CD4-positive, alpha-beta memory T cell (primary cell): ENCODE results near the gene TSPAN11. TPM values are rescaled to one million over a fixed set of nuclear protein-coding genes. Genes with fewer than 3 reads are reported as not detected.

ENCODE experiments used
- CTCF ChIA-PET: fragments of 350-600 bp; sonication (Branson Sonifier 250); formaldehyde crosslinking; loops from one replicate; lab custom pipeline; 2021; ENCODE audit warnings: inconsistent platforms; ENCODE audit not compliant: partially characterized antibody; lab: Charles Lee
- POLR2A ChIA-PET: fragments of 350-600 bp; sonication (Branson Sonifier 250); formaldehyde crosslinking; loops from one replicate; lab custom pipeline; 2021; ENCODE audit not compliant: partially characterized antibody; lab: Charles Lee
- DNase-seq, 5 donors: peaks; one replicate each; pipeline versions ENCODE4 v3.0.0 to v3.0.0-alpha.2; 2020 to 2022; ENCODE audit warnings: mixed read lengths in 1 of 5
- H3K27ac ChIP-seq: one replicate; pipeline ENCODE4 v1.7.0; 2013; ENCODE audit warnings: low read depth, low read length
- H3K27me3 ChIP-seq: 2 replicates; pipeline ENCODE4 v1.7.0; 2013; ENCODE audit warnings: mild to moderate bottlenecking, low read length, moderate library complexity; ENCODE audit not compliant: insufficient read depth
- H3K36me3 ChIP-seq: 2 replicates; pipeline ENCODE4 v1.7.0; 2013; ENCODE audit warnings: mild to moderate bottlenecking, low read length, moderate library complexity; ENCODE audit not compliant: insufficient read depth
- H3K4me1 ChIP-seq: 2 replicates; pipeline ENCODE4 v1.7.0; 2013; ENCODE audit warnings: mild to moderate bottlenecking, low read length, moderate library complexity; ENCODE audit not compliant: insufficient read depth
- H3K4me3 ChIP-seq, 2 donors: one replicate each; pipeline ENCODE4 v1.7.0; 2013; ENCODE audit warnings: low read length in 2 of 2, mild to moderate bottlenecking in 1 of 2
- H3K9me3 ChIP-seq, 2 donors: one replicate each; pipeline ENCODE4 v1.7.0; 2013; ENCODE audit warnings: low read length in 2 of 2, control low read depth in 1 of 2; ENCODE audit not compliant: control insufficient read depth in 1 of 2
- H3K27ac Mint-ChIP-seq, 7 donors: one replicate each; pipeline ENCODE4 v1.8.0; 2020 to 2021; ENCODE audit warnings: mixed read lengths in 7 of 7, mild to moderate bottlenecking in 6 of 7, inconsistent platforms in 3 of 7, moderate library complexity in 3 of 7
- H3K27me3 Mint-ChIP-seq, 2 donors: one replicate each; pipeline ENCODE4 v1.8.0; 2020 to 2021; ENCODE audit warnings: mixed read lengths in 2 of 2
- H3K36me3 Mint-ChIP-seq, 2 donors: one replicate each; pipeline ENCODE4 v1.8.0; 2020 to 2021; ENCODE audit warnings: mixed read lengths in 2 of 2, inconsistent platforms in 1 of 2, mild to moderate bottlenecking in 1 of 2
- H3K4me1 Mint-ChIP-seq, 4 donors: one replicate each; pipeline ENCODE4 v1.8.0; 2020 to 2021; ENCODE audit warnings: mixed read lengths in 4 of 4, mild to moderate bottlenecking in 1 of 4
- H3K4me3 Mint-ChIP-seq, 8 donors: one replicate each; pipeline ENCODE4 v1.8.0; 2020 to 2021; ENCODE audit warnings: mixed read lengths in 8 of 8, mild to moderate bottlenecking in 7 of 8, moderate library complexity in 6 of 8, inconsistent platforms in 3 of 8
- H3K9me3 Mint-ChIP-seq, 8 donors: one replicate each; pipeline ENCODE4 v1.8.0; 2020 to 2021; ENCODE audit warnings: mixed read lengths in 8 of 8, mild to moderate bottlenecking in 5 of 8, inconsistent platforms in 3 of 8, moderate library complexity in 1 of 8
- intact Hi-C: fragments of 100-400 bp; cut with micrococcal nuclease; formaldehyde crosslinking; loops from one replicate; pipeline ENCODE4 v1.15.1; 2023
- polyA plus RNA-seq, 2 donors: library from polyadenylated mRNA; unstranded; fragments of 300-500 nt; fragmentation: Illumina TruSeq; gene quantifications; one replicate each; pipeline ENCODE4 v1.2.3, GENCODE V29; 2021
- total RNA-seq, 2 experiments: library from RNA; stranded (reverse); gene quantifications; one replicate each; pipeline ENCODE4 v1.2.3, GENCODE V29; 2021

Gene TSPAN11
- total and polyA plus RNA-seq, 4 experiments from 2014 or later, result not detected

DNA sequence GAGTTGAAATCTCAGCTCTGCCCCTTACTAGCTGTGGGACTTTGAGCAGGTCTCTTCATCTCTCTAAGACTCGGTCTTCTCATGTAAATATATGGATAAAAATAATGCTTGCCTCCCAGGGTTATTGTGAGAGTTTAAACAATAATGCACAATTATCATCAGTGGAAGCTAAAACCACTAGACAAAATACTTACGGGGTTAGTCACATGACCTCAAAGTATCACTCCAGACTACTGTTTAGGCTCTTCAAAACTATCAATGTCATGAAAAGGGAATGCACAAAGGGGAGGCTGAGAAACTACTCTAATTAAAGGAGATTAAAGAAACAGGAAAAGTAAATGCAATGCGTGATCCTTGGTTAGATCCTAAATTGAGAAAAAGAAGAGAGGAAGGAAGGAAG lies 24.5 kb upstream of the TSPAN11 start:
- Mint-ChIP-seq H3K27ac (no peak overlapping the region), H3K4me1 (no peaks in the 10 kb centered on the region), H3K4me3 (no peak overlapping the region), H3K27me3 (peaks cover 17% of the 10 kb centered on the region in 2 donors), H3K9me3 (peaks cover 0 to 1% (median 0%) of the 10 kb centered on the region in 8 donors), H3K36me3 (no peaks in the 10 kb centered on the region)
- Histone ChIP-seq H3K36me3 (no peaks in the 10 kb centered on the region), H3K27ac (no peak overlapping the region), H3K27me3 (no peaks in the 10 kb centered on the region), H3K4me1 (no peaks in the 10 kb centered on the region), H3K9me3 (no peaks in the 10 kb centered on the region), H3K4me3 (no peak overlapping the region)
- ChIA-PET POLR2A (no interaction called here), CTCF (no interaction called here)
- intact Hi-C loops, result no loop called here
- DNase-seq, result no peak

DNA sequence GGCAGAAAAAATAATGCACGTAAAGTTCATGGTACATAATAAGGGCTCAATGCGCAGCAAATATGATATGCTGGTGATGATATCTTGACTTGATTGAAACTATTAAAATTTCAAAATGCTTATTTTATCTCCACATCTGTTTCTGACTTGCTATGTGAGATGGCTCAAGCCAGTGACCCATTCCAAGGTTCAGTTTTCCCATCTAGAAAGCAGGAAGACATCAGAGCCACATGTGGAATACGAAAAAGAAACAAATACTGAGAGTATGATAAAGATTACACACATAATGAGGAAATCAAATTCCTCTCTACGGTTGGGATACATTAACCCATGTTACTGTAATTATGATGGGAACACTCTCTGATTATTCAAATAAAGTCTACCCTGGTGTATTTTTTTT lies 24.0 kb upstream of the TSPAN11 start:
- POLR2A ChIA-PET, result no interaction called here
- DNase-seq, result no peak
- CTCF ChIA-PET, result no interaction called here

DNA sequence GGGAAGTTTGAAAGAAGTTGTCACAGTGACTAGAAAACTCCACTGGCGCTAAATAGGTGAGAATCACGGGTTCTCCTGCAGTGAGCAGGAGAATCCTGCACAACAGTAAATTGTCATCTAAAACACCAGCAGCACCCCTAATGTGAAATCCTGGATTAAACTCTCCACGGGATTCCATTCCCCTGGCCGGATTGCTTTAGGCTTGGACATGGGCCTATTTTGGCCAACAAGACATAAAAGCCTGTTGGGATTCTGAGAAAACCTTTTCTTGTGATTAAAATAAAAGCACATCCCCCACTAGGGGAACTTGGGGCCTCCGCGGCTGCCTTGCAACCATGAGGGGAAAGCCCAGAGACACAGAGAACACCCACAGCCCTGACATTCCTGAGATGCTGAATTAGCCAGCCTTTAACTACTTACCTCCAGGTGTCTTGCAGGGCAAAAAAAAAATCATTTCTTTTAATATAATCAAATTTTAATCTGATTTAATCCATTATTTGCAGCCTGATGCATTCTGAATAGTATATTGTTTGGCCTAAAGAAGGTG lies 21.0 kb upstream of the TSPAN11 start:
- H3K27me3 ChIP-seq, result peaks cover 3% of the 10 kb centered on the region
- Mint-ChIP-seq H3K27ac (no peak overlapping the region), H3K4me3 (no peak overlapping the region), H3K36me3 (no peaks in the 10 kb centered on the region), H3K27me3 (peaks cover 0 to 2% of the 10 kb centered on the region in 2 donors), H3K4me1 (no peaks in the 10 kb centered on the region), H3K9me3 (no peaks in the 10 kb centered on the region)
- DNase-seq, result no peak
- H3K4me1 ChIP-seq, result no peaks in the 10 kb centered on the region
- H3K9me3 ChIP-seq, result no peaks in the 10 kb centered on the region
- H3K27ac ChIP-seq, result no peak overlapping the region
- H3K36me3 ChIP-seq, result no peaks in the 10 kb centered on the region
- H3K4me3 ChIP-seq, result no peak overlapping the region
- POLR2A ChIA-PET, result no interaction called here
- CTCF ChIA-PET, result no interaction called here
- intact Hi-C loops, result no loop called here

More for the DNA sequence above, 24.0 kb upstream of the TSPAN11 start:
- Histone ChIP-seq H3K36me3 (no peaks in the 10 kb centered on the region), H3K4me1 (no peaks in the 10 kb centered on the region), H3K27me3 (no peaks in the 10 kb centered on the region), H3K4me3 (no peak overlapping the region), H3K9me3 (no peaks in the 10 kb centered on the region), H3K27ac (no peak overlapping the region)
- Mint-ChIP-seq H3K4me3 (no peak overlapping the region), H3K36me3 (no peaks in the 10 kb centered on the region), H3K27me3 (peaks cover 13% of the 10 kb centered on the region in 2 donors), H3K9me3 (peaks cover 0 to 1% (median 0%) of the 10 kb centered on the region in 8 donors), H3K4me1 (no peaks in the 10 kb centered on the region), H3K27ac (no peak overlapping the region)
- intact Hi-C loops, result no loop called here

DNA sequence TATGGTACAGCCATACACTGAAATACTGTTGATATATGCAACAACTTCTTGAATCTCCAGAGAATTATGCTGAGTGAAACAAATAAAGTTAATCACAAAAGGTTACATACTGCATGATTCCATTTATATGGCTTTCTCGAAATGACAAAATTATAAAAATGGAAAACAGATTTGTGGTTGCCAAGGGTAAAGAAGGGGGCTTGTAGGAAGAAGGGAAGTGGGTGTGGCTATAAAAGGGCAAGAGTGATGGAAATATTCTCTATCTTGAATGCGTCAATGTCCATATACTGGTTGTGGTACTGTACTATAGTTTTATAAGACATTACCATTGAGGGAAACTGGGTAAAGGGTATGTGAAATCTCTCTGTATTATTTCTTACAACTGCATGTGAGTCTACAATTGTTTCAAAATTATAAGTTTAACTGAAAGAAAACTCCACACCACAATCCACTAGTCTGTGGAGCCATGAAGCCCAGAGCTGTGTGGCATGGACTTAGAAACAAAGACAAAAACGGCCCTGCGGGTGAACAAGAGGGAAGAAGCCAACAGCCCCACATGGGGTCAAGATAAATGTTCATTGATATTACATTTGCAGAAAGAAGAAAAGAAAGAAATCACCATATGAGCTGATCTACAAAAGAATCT lies 18.3 kb upstream of the TSPAN11 start:
- Histone ChIP-seq H3K4me3 (no peak overlapping the region), H3K4me1 (no peaks in the 10 kb centered on the region), H3K27ac (no peak overlapping the region), H3K36me3 (no peaks in the 10 kb centered on the region), H3K27me3 (peaks cover 3% of the 10 kb centered on the region), H3K9me3 (no peaks in the 10 kb centered on the region)
- DNase-seq, result no peak
- intact Hi-C loops, result no loop called here
- no peaks in the 10 kb centered on the region for H3K36me3 Mint-ChIP-seq
- no peaks in the 10 kb centered on the region for H3K9me3 Mint-ChIP-seq
- no peak overlapping the region for H3K4me3 Mint-ChIP-seq
- no peaks in the 10 kb centered on the region for H3K4me1 Mint-ChIP-seq
- H3K27ac Mint-ChIP-seq, result no peak overlapping the region
- peaks cover 0 to 2% of the 10 kb centered on the region in 2 donors for H3K27me3 Mint-ChIP-seq
- ChIA-PET CTCF (no interaction called here), POLR2A (no interaction called here)

GRCh38 chr12:30908722-30909348 lies 17.7 kb upstream of the TSPAN11 start:
- no peaks in the 10 kb centered on the region for H3K36me3 ChIP-seq
- Mint-ChIP-seq H3K27ac (no peak overlapping the region), H3K36me3 (no peaks in the 10 kb centered on the region), H3K4me3 (no peak overlapping the region), H3K4me1 (no peaks in the 10 kb centered on the region), H3K27me3 (peaks cover under 1 to 7% of the 10 kb centered on the region in 2 donors), H3K9me3 (no peaks in the 10 kb centered on the region)
- no peak overlapping the region for H3K27ac ChIP-seq
- H3K9me3 ChIP-seq, result no peaks in the 10 kb centered on the region
- peaks cover 3% of the 10 kb centered on the region for H3K27me3 ChIP-seq
- no peak for DNase-seq
- ChIA-PET POLR2A (no interaction called here), CTCF (no interaction called here)
- no peaks in the 10 kb centered on the region for H3K4me1 ChIP-seq
- intact Hi-C loops, result no loop called here
- no peak overlapping the region for H3K4me3 ChIP-seq

- H3K4me3 Mint-ChIP-seq, result no peak overlapping the region
- intact Hi-C loops, result no loop called here
- H3K27ac Mint-ChIP-seq, result no peak overlapping the region
- ChIA-PET CTCF (no interaction called here), POLR2A (no interaction called here)
- Histone ChIP-seq H3K27me3 (peaks cover 3% of the 10 kb centered on the region), H3K36me3 (no peaks in the 10 kb centered on the region), H3K4me1 (no peaks in the 10 kb centered on the region), H3K4me3 (no peak overlapping the region), H3K9me3 (no peaks in the 10 kb centered on the region), H3K27ac (no peak overlapping the region)
- peaks cover 3 to 7% of the 10 kb centered on the region in 2 donors for H3K27me3 Mint-ChIP-seq
- no peak for DNase-seq
- H3K9me3 Mint-ChIP-seq, result no peaks in the 10 kb centered on the region
- H3K36me3 Mint-ChIP-seq, result no peaks in the 10 kb centered on the region
- no peaks in the 10 kb centered on the region for H3K4me1 Mint-ChIP-seq
Measured at GRCh38 chr12:30909349-30910037, 17.1 kb upstream of the TSPAN11 start.

DNA sequence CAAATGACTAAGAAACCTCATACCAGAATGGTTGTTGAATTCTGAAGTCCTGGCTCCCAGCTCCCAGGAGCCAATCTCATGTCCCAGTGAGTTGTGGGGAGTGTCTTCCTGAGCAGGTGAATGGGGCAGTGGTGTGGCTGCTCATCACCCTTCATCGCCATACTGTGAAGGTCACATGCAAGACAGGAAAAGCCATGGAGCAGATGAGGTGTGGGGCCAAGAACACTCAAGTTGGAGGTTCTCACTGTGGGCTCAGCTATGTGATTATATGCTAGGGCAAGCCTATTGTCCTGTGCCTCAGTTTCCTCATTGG lies 16.6 kb upstream of the TSPAN11 start:
- H3K4me1 Mint-ChIP-seq, result no peaks in the 10 kb centered on the region
- no peak for DNase-seq
- Histone ChIP-seq H3K27me3 (peaks cover 3% of the 10 kb centered on the region), H3K9me3 (no peaks in the 10 kb centered on the region), H3K4me3 (no peak overlapping the region), H3K27ac (no peak overlapping the region), H3K4me1 (no peaks in the 10 kb centered on the region), H3K36me3 (no peaks in the 10 kb centered on the region)
- CTCF ChIA-PET, result no interaction called here
- no peaks in the 10 kb centered on the region for H3K36me3 Mint-ChIP-seq
- POLR2A ChIA-PET, result no interaction called here
- H3K27me3 Mint-ChIP-seq, result peaks cover 3 to 7% of the 10 kb centered on the region in 2 donors
- H3K4me3 Mint-ChIP-seq, result no peak overlapping the region
- intact Hi-C loops, result no loop called here
- no peaks in the 10 kb centered on the region for H3K9me3 Mint-ChIP-seq
- H3K27ac Mint-ChIP-seq, result no peak overlapping the region
